ENCODE measurements around the gene CTNND2.
"Not testable (repeated sequence)": the region's sequence is repeated elsewhere in the genome, so short reads cannot be mapped to it uniquely, and the experiment has no call there.

The CTNND2 gene

GRCh38 chr5:11427569-11427968 is 476.7 kb downstream of the CTNND2 start:
- no peak for DNase-seq

- DNase-seq = no peak
Measured at GRCh38 chr5:11426442-11426841, 477.8 kb downstream of the CTNND2 start.

- DNase-seq = peak; percentile 26
Measured at GRCh38 chr5:11422342-11422741, 481.9 kb downstream of the CTNND2 start.

- no peak for DNase-seq
Measured at GRCh38 chr5:11420969-11421368, 483.3 kb downstream of the CTNND2 start.

GRCh38 chr5:11415751-11416150 is 488.5 kb downstream of the CTNND2 start:
- peak; percentile 43 for DNase-seq

- DNase-seq = not testable (repeated sequence)
Measured at GRCh38 chr5:11414732-11415131, 489.5 kb downstream of the CTNND2 start.

- DNase-seq = no peak
Measured at GRCh38 chr5:11411621-11412020, 492.6 kb downstream of the CTNND2 start.

GRCh38 chr5:11407556-11408145 is 496.6 kb downstream of the CTNND2 start:
- DNase-seq = peak; percentile 78

- DNase-seq = no peak
Measured at GRCh38 chr5:11400316-11400715, 503.9 kb downstream of the CTNND2 start.

- no peak for DNase-seq
Measured at GRCh38 chr5:11398728-11399127, 505.5 kb downstream of the CTNND2 start.

GRCh38 chr5:11397549-11397948 is 506.7 kb downstream of the CTNND2 start:
- no peak for DNase-seq

- no peak for DNase-seq
Measured at GRCh38 chr5:11396917-11397316, 507.3 kb downstream of the CTNND2 start.

GRCh38 chr5:11394933-11395332 is 509.3 kb downstream of the CTNND2 start:
- DNase-seq = no peak

GRCh38 chr5:11390291-11390767 is 513.9 kb downstream of the CTNND2 start:
- peak; percentile 53 for DNase-seq

GRCh38 chr5:11387382-11387781 is 516.9 kb downstream of the CTNND2 start:
- DNase-seq = peak; percentile 51

- no peak for DNase-seq
Measured at GRCh38 chr5:11386398-11386797, 517.8 kb downstream of the CTNND2 start.

GRCh38 chr5:11385901-11386293 is 518.3 kb downstream of the CTNND2 start:
- DNase-seq = peak; percentile 90

- DNase-seq = peak; percentile 41
Measured at GRCh38 chr5:11385251-11385900, 518.9 kb downstream of the CTNND2 start.

- peak; percentile 55 for DNase-seq
Measured at GRCh38 chr5:11384441-11385250, 519.6 kb downstream of the CTNND2 start.

- peak; percentile 17 for DNase-seq
Measured at GRCh38 chr5:11383506-11384095, 520.6 kb downstream of the CTNND2 start.

GRCh38 chr5:11378461-11378860 is 525.8 kb downstream of the CTNND2 start:
- no peak for DNase-seq

- DNase-seq = no peak
Measured at GRCh38 chr5:11377896-11378295, 526.4 kb downstream of the CTNND2 start.

GRCh38 chr5:11372191-11372590 is 532.1 kb downstream of the CTNND2 start:
- DNase-seq = no peak

Data from midbrain (tissue), 1 donor.